Activated CD4-positive, alpha-beta memory T cell treated with anti-CD3 and anti-CD28 coated beads, Interleukin-2, amount 10 ng/mL, durations not matched to agents 7 days and 5 days (primary cell): ENCODE measurements around the gene ST6GALNAC2. TPM values are rescaled to one million over a fixed set of nuclear protein-coding genes. Genes with fewer than 3 reads are reported as not detected.

ENCODE experiments used
- CTCF ChIA-PET: fragments of 350-600 bp; sonication (Branson Sonifier 250); formaldehyde crosslinking; loops from one replicate; lab custom pipeline; 2021; ENCODE audit warnings: antibody characterized with exemption, inconsistent platforms; lab: Charles Lee
- POLR2A ChIA-PET: fragments of 350-600 bp; sonication (Branson Sonifier 250); formaldehyde crosslinking; loops from one replicate; lab custom pipeline; 2021; ENCODE audit warnings: antibody characterized with exemption; lab: Charles Lee
- DNase-seq: peaks from one replicate; pipeline ENCODE4 v3.0.0-alpha.2; 2020
- H3K27ac Mint-ChIP-seq: one replicate; pipeline ENCODE4 v1.8.0; 2021; ENCODE audit warnings: mild to moderate bottlenecking, mixed read lengths
- H3K27me3 Mint-ChIP-seq: one replicate; pipeline ENCODE4 v1.8.0; 2021; ENCODE audit warnings: mixed read lengths
- H3K36me3 Mint-ChIP-seq: one replicate; pipeline ENCODE4 v1.8.0; 2021; ENCODE audit warnings: low read depth, mixed read lengths
- H3K4me1 Mint-ChIP-seq: one replicate; pipeline ENCODE4 v1.8.0; 2021; ENCODE audit warnings: mixed read lengths
- H3K4me3 Mint-ChIP-seq: one replicate; pipeline ENCODE4 v1.8.0; 2021; ENCODE audit warnings: mild to moderate bottlenecking, mixed read lengths
- H3K9me3 Mint-ChIP-seq: one replicate; pipeline ENCODE4 v1.8.0; 2021; ENCODE audit warnings: mixed read lengths
- total RNA-seq, 2 experiments: library from RNA; stranded (reverse); gene quantifications; one replicate each; pipeline ENCODE4 v1.2.3, GENCODE V29; 2021

The ST6GALNAC2 gene
- under 1 TPM; 0.25 to 0.65 TPM for total RNA-seq

DNA sequence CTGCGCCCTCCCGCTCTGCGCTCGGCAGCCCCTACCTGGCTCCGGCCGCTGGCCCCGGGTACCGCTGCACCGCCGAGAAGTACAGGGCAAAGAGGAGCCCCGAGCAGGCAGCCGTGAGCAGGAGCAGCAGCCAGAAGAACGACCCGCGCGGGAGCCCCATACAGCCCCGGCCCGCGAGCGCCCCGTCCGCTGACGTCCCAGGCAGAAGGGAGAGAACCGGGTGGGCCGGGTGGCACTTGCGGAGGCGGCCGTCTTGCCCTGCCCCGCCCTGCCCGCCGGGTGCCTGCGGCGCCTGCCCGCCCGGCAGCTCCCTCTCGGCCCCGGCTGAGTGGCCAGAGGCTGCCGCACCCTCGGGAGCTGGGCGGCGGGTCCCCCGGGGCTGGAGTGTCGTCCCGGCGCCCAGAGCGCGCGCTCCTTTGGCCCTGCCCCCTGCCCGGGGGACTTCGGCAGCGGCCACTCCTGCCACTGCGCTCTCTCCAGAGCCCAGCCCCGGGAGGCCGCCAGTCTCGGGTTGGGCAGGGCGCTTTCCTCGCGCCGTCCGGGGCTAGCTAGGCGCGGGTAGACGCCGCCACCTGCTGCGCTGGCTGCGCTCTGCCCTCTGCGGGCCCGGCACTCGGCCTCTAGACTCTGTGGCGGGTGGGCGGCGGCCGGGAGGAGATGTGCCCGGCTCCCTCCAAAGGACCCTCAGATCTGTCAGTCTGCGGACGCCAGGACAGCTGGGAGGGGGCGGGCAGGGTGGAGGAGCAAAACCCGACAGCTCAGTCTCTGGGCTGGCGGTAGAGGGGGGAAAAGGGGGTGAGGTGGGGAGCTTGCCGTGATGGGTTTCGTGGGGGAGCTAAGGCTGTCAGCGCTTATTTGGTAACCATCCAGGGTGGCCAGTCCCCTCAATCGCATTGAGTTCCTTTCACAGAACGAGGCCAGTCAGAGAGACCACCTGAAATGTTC, at the start of gene ST6GALNAC2:
ST6GALNAC2 (minus strand) TSS at position 212 of the 945 bp plus-strand sequence; CDS start at position 160, 52 bp downstream.
- POLR2A ChIA-PET = interaction anchor here (0.8 to 1.6 kb wide), 4 partner anchors 12 to 28 kb away, joined by 4 to 14 read pairs (median 4); no protein-coding TSS in a partner anchor

DNA sequence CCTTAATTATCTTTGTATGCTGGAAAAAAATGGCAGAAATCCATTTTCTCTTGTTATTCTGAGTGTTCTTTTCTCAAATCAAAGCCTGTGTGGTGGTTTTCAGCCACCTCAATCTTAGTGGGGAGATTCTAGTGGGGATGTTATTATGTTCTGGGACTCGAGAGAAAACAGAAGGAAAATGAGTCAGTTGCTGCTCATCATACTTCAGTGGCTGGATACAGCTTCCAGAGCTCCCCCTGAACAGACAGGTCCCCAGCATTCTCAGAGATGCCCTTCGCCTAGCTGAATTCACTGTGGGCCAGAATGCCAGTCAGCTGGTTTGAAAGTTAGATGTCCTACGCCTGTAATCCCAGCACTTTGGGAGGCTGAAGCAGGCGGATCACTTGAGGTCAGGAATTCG, 49.4 kb upstream of the ST6GALNAC2 start:
- Mint-ChIP-seq H3K9me3 (no peaks in the 10 kb centered on the region), H3K4me3 (no peak overlapping the region), H3K36me3 (no peaks in the 10 kb centered on the region), H3K27ac (no peak overlapping the region), H3K4me1 (no peaks in the 10 kb centered on the region), H3K27me3 (peaks cover 10% of the 10 kb centered on the region)
- ChIA-PET CTCF (no interaction called here), POLR2A (interaction anchor here (0.9 kb wide), 1 partner anchor 47 kb away, joined by 3 read pairs; no protein-coding TSS in a partner anchor)
- no peak for DNase-seq

More for the DNA sequence above, at the start of gene ST6GALNAC2:
- peak; percentile 53 for DNase-seq
- H3K27ac Mint-ChIP-seq = no peak within 1 kb of the TSS
- CTCF ChIA-PET = interaction anchor here (0.8 to 3.0 kb wide), 7 partner anchors 12 to 63 kb away, joined by 4 to 21 read pairs (median 5); no protein-coding TSS in a partner anchor
- no peaks in the 10 kb centered on the region for H3K36me3 Mint-ChIP-seq
- H3K4me3 Mint-ChIP-seq = peak within 1 kb of the TSS; percentile 65
- H3K4me1 Mint-ChIP-seq = peaks cover 16% of the 10 kb centered on the region
- H3K27me3 Mint-ChIP-seq = peaks cover 58% of the 10 kb centered on the region
- no peaks in the 10 kb centered on the region for H3K9me3 Mint-ChIP-seq

DNA sequence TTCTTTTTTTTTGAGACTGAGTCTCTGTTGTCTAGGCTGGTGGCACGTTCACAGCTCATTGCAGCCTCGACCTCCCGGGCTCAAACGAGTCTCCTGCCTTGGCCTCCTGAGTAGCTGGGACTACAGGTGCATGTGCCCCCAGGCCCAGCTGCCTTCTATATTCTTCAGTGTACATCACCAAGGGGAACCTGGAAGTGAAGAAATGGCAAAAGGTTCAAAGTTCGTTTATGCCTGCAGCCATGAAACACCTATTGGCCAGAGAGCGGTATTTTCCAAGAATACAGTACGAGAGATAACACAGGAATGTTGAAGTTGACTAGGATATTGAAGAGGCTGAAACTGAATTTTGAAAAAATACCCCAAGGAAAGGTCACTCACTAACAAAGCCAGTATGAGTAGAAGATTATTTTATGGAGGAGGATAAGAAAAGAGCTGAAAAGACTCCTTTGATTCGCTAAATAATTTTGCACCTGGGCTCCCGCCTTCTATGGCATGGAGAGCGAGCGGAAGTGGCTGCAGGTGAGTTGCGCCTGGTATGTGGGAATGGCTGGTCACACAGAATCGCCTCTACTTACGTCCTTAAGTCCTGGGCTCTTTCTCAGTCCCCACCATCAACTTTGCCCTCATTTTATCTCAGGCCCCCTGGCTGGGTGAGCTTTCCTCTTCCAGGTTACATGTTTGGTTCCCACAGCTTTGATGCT, 48.1 kb upstream of the ST6GALNAC2 start:
- H3K36me3 Mint-ChIP-seq = no peaks in the 10 kb centered on the region
- no peak for DNase-seq
- no peak overlapping the region for H3K4me3 Mint-ChIP-seq
- H3K27me3 Mint-ChIP-seq = peaks cover 8% of the 10 kb centered on the region
- ChIA-PET CTCF (interaction anchor here (1.2 kb wide), 1 partner anchor 10 kb away, joined by 4 read pairs; no protein-coding TSS in a partner anchor), POLR2A (interaction anchor here (1.0 kb wide), 1 partner anchor 38 kb away, joined by 4 read pairs; no protein-coding TSS in a partner anchor)
- H3K27ac Mint-ChIP-seq = no peak overlapping the region
- H3K4me1 Mint-ChIP-seq = no peaks in the 10 kb centered on the region
- no peaks in the 10 kb centered on the region for H3K9me3 Mint-ChIP-seq

- Mint-ChIP-seq H3K27ac (no peak overlapping the region), H3K27me3 (peaks cover 8% of the 10 kb centered on the region), H3K9me3 (no peaks in the 10 kb centered on the region), H3K36me3 (no peaks in the 10 kb centered on the region), H3K4me3 (no peak overlapping the region), H3K4me1 (no peaks in the 10 kb centered on the region)
- POLR2A ChIA-PET = no interaction called here
- no peak for DNase-seq
- CTCF ChIA-PET = interaction anchor here (1.2 kb wide), 1 partner anchor 8 kb away, joined by 4 read pairs; no protein-coding TSS in a partner anchor
Observed at GRCh38 chr17:76631821-76632565, 46.3 kb upstream of the ST6GALNAC2 start.

GRCh38 chr17:76630151-76630550, 44.5 kb upstream of the ST6GALNAC2 start:
- peaks cover 11% of the 10 kb centered on the region for H3K27me3 Mint-ChIP-seq
- no peak for DNase-seq
- ChIA-PET POLR2A (no interaction called here), CTCF (interaction anchor here (0.7 kb wide), 1 partner anchor 70 kb away, joined by 4 read pairs; no protein-coding TSS in a partner anchor)
- H3K27ac Mint-ChIP-seq = no peak overlapping the region
- H3K4me3 Mint-ChIP-seq = no peak overlapping the region
- no peaks in the 10 kb centered on the region for H3K4me1 Mint-ChIP-seq
- no peaks in the 10 kb centered on the region for H3K9me3 Mint-ChIP-seq
- H3K36me3 Mint-ChIP-seq = peaks cover 3% of the 10 kb centered on the region

GRCh38 chr17:76627510-76627909, 41.9 kb upstream of the ST6GALNAC2 start:
- DNase-seq = no peak
- POLR2A ChIA-PET = no interaction called here
- no peak overlapping the region for H3K27ac Mint-ChIP-seq
- peaks cover 3% of the 10 kb centered on the region for H3K36me3 Mint-ChIP-seq
- H3K4me3 Mint-ChIP-seq = no peak overlapping the region
- H3K27me3 Mint-ChIP-seq = peaks cover 11% of the 10 kb centered on the region
- H3K4me1 Mint-ChIP-seq = peaks cover 7% of the 10 kb centered on the region
- CTCF ChIA-PET = interaction anchor here (0.9 to 1.5 kb wide), 2 partner anchors 54 to 104 kb away, joined by 3 read pairs; no protein-coding TSS in a partner anchor
- no peaks in the 10 kb centered on the region for H3K9me3 Mint-ChIP-seq

GRCh38 chr17:76626442-76626841, 40.8 kb upstream of the ST6GALNAC2 start:
- no peak for DNase-seq
- peaks cover 11% of the 10 kb centered on the region for H3K27me3 Mint-ChIP-seq
- H3K9me3 Mint-ChIP-seq = no peaks in the 10 kb centered on the region
- H3K36me3 Mint-ChIP-seq = peaks cover 3% of the 10 kb centered on the region
- no peak overlapping the region for H3K27ac Mint-ChIP-seq
- CTCF ChIA-PET = interaction anchor here (1.1 to 1.6 kb wide), 3 partner anchors 66 to 103 kb away, joined by 3 read pairs; no protein-coding TSS in a partner anchor
- POLR2A ChIA-PET = no interaction called here
- peaks cover 7% of the 10 kb centered on the region for H3K4me1 Mint-ChIP-seq
- no peak overlapping the region for H3K4me3 Mint-ChIP-seq

- peaks cover 13% of the 10 kb centered on the region for H3K27me3 Mint-ChIP-seq
- ChIA-PET POLR2A (interaction anchor here (1.7 to 3.9 kb wide), 2 partner anchors 67 to 102 kb away, joined by 4 to 38 read pairs; no protein-coding TSS in a partner anchor), CTCF (interaction anchor here (0.6 to 4.9 kb wide), 15 partner anchors 14 to 602 kb away, joined by 3 to 82 read pairs (median 7); partner anchors contain the start of genes ST6GALNAC1 and ST6GALNAC2)
- no peak for DNase-seq
- no peaks in the 10 kb centered on the region for H3K9me3 Mint-ChIP-seq
- peaks cover 3% of the 10 kb centered on the region for H3K36me3 Mint-ChIP-seq
- no peak overlapping the region for H3K27ac Mint-ChIP-seq
- no peak overlapping the region for H3K4me3 Mint-ChIP-seq
- H3K4me1 Mint-ChIP-seq = peaks cover 7% of the 10 kb centered on the region
Observed at GRCh38 chr17:76625496-76625895, 39.8 kb upstream of the ST6GALNAC2 start.

GRCh38 chr17:76623271-76624146, 37.8 kb upstream of the ST6GALNAC2 start:
- ChIA-PET POLR2A (interaction anchor here (0.5 to 3.9 kb wide), 8 partner anchors 11 to 768 kb away, joined by 3 to 38 read pairs (median 4); partner anchors contain the start of gene WBP2), CTCF (interaction anchor here (0.6 to 4.9 kb wide), 52 partner anchors 9 to 560 kb away, joined by 3 to 82 read pairs (median 5); partner anchors contain the start of genes AANAT, MXRA7, ST6GALNAC1 and ST6GALNAC2)
- peaks cover 15% of the 10 kb centered on the region for H3K27me3 Mint-ChIP-seq
- H3K9me3 Mint-ChIP-seq = no peaks in the 10 kb centered on the region
- peaks cover 3% of the 10 kb centered on the region for H3K36me3 Mint-ChIP-seq
- H3K27ac Mint-ChIP-seq = no peak overlapping the region
- H3K4me3 Mint-ChIP-seq = no peak overlapping the region
- DNase-seq = peak; percentile 79
- peaks cover 7% of the 10 kb centered on the region for H3K4me1 Mint-ChIP-seq

DNA sequence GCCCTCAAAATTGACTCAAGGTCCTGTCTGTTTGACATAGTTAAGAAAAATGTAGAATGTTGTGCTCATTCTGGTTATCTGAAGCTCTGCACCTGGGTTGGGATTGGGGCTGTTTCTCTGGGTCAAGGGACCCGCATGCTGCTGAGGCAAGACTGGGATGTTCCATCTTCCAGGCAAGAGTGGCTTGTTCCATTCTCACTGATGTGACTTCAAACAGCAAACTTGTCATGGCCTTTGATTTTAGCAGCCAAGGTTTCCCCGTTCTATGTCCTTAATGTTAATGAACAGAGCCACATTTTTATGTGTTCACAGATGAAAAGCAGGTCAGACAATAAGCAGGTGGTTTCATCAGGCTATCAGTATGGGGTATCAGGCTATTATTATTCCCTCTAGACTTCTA, 32.2 kb upstream of the ST6GALNAC2 start:
- CTCF ChIA-PET = interaction anchor here (1.2 to 2.3 kb wide), 2 partner anchors 64 to 95 kb away, joined by 4 to 8 read pairs; no protein-coding TSS in a partner anchor

More for the DNA sequence above, 32.2 kb upstream of the ST6GALNAC2 start:
- Mint-ChIP-seq H3K4me3 (no peak overlapping the region), H3K4me1 (peaks cover 2% of the 10 kb centered on the region), H3K36me3 (no peaks in the 10 kb centered on the region), H3K27me3 (peaks cover 5% of the 10 kb centered on the region), H3K9me3 (no peaks in the 10 kb centered on the region), H3K27ac (no peak overlapping the region)
- POLR2A ChIA-PET = no interaction called here
- no peak for DNase-seq
